ENCODE data around the gene AMMECR1. TPM values are rescaled to one million over a fixed set of nuclear protein-coding genes. Genes with fewer than 3 reads are reported as not detected.

Gene AMMECR1
- total and polyA plus RNA-seq, 2 of the 8 experiments (the other 6 are each of a cell fraction or from before 2014, with no cell fraction given), result 10.2 to 21.2 TPM

DNA sequence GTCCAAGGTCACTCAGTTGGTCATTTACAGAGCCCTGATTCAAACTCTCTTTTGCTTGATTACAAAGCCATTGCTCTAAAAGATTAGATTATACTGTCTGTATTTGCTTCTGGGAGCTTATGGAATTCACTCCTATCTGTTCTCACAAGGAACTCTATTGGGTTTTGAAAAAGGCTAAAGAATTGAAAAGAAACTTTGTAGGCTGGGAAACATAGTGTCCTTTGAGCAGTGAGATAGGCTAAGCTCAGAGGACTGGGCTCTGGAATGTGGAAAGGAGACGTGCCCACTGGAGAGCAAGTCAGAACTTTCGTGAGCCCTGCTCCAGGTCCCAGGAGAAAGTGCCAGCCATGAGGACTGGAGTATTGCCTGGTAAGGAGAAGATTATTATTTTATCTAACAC lies 40.7 kb upstream of the AMMECR1 start, which contains the start of gene RTL9:
Gene RTL9, plus strand, starts transcription at position 301 of the 400 bp plus-strand sequence. CDS start 91,770 bp downstream, outside the sequence.
- ChIA-PET CTCF (ENCODE audit: partially characterized antibody) (interaction anchor here (0.6 to 1.8 kb wide), 3 partner anchors 15 to 58 kb away, joined by 3 to 7 read pairs (median 3); no protein-coding TSS in a partner anchor), POLR2A (ENCODE audit: partially characterized antibody) (no interaction called here)
- Histone ChIP-seq H2BK12ac (ENCODE audit: low read depth, low read length) (no peak within 1 kb of the TSS), H3K9me3 (ENCODE audit: insufficient read depth in 2 of 2, low read depth in 1 of 2, low read length in 1 of 2) (no peaks in the 10 kb centered on the region), H2AFZ (ENCODE audit: low read length) (no peak within 1 kb of the TSS), H2BK120ac (replicated peaks; ENCODE audit: low read depth, low read length) (no peak within 1 kb of the TSS), H3K23me2 (ENCODE audit: low read depth, low read length) (no peaks in the 10 kb centered on the region), H4K8ac (ENCODE audit: extremely low read depth, insufficient read depth, low read length) (no peak within 1 kb of the TSS), H4K91ac (replicated peaks; ENCODE audit: insufficient read length, low read length) (no peak within 1 kb of the TSS), H3K27ac (ENCODE audit: low read depth, low read length) (no peak within 1 kb of the TSS), H4K20me1 (replicated peaks in 1 of 2; ENCODE audit: control insufficient read depth in 1 of 2, insufficient read depth in 2 of 2, low read length in 2 of 2) (no peaks in the 10 kb centered on the region), H3K27me3 (replicated peaks in 1 of 4; ENCODE audit: control insufficient read depth in 3 of 4, extremely low read depth in 1 of 4, insufficient read depth in 3 of 4, low read length in 3 of 4) (no peaks in the 10 kb centered on the region), H3K4me2 (ENCODE audit: insufficient read depth in 1 of 2, low read depth in 2 of 2, low read length in 2 of 2) (no peak within 1 kb of the TSS), H3K4me3 (ENCODE audit: extremely low read depth in 1 of 4, insufficient read depth in 2 of 4, low read depth in 3 of 4, low read length in 4 of 4) (no peak within 1 kb of the TSS), H3K18ac (ENCODE audit: extremely low read depth, low read length) (no peak within 1 kb of the TSS), H3K79me1 (ENCODE audit: low read depth, low read length) (no peaks in the 10 kb centered on the region), H2BK20ac (ENCODE audit: low read length) (no peak within 1 kb of the TSS), H3K14ac (ENCODE audit: insufficient read length) (no peak within 1 kb of the TSS), H3K36me3 (ENCODE audit: control insufficient read depth in 2 of 4, insufficient read depth in 4 of 4, low read length in 3 of 4) (no peaks in the 10 kb centered on the region), H2AK5ac (ENCODE audit: low read depth, low read length) (no peak within 1 kb of the TSS), H3K79me2 (ENCODE audit: control insufficient read depth in 1 of 2, insufficient read depth in 2 of 2, low read length in 2 of 2) (no peaks in the 10 kb centered on the region), H2BK5ac (ENCODE audit: low read depth, low read length) (no peak within 1 kb of the TSS), H4K5ac (ENCODE audit: insufficient read length, low read depth, low read length) (no peak within 1 kb of the TSS), H3K56ac (replicated peaks; ENCODE audit: insufficient read length, low read depth, low read length) (no peak within 1 kb of the TSS), H2BK15ac (ENCODE audit: low read length) (no peak within 1 kb of the TSS), H3K4ac (replicated peaks; ENCODE audit: insufficient read length, low read depth, low read length) (no peak within 1 kb of the TSS), H3K9ac (replicated peaks in 1 of 4; ENCODE audit: extremely low read depth in 1 of 4, low read depth in 3 of 4, low read length in 3 of 4) (no peak within 1 kb of the TSS), H3K4me1 (replicated peaks in 1 of 4; ENCODE audit: control insufficient read depth in 3 of 4, insufficient read depth in 4 of 4, low read length in 3 of 4) (no peaks in the 10 kb centered on the region), H3K23ac (ENCODE audit: insufficient read length) (no peak within 1 kb of the TSS)
- no peak for DNase-seq (ENCODE audit: low read depth in 1 of 2, low spot score in 2 of 2)
- FAIRE-seq, result no peak
- TF ChIP-seq SP2 (IDR thresholded peaks at IDR 0.05; ENCODE audit: low read length) (no peak), TBP (IDR thresholded peaks at IDR 0.05; ENCODE audit: low read depth, low read length) (no peak), GABPA (IDR thresholded peaks at IDR 0.05; ENCODE audit: borderline replicate concordance, insufficient read depth, low read length) (no peak), YY1 (IDR thresholded peaks at IDR 0.05; ENCODE audit: low read depth, low read length) (no peak), NANOG (IDR thresholded peaks at IDR 0.05; ENCODE audit: insufficient read depth, low read depth, low read length, poor library complexity, severe bottlenecking) (no peak), HDAC6 (IDR thresholded peaks at IDR 0.05; ENCODE audit: low read depth, low read length) (no peak), CEBPB (IDR thresholded peaks at IDR 0.05; ENCODE audit: low read depth, low read length) (no peak), ASH2L (IDR thresholded peaks at IDR 0.05; ENCODE audit: low read length) (no peak), ATF3 (IDR thresholded peaks at IDR 0.05; ENCODE audit: insufficient read depth, low read depth, low read length) (no peak), POLR2A (IDR thresholded peaks at IDR 0.05; ENCODE audit: control extremely low read depth in 1 of 2, low read depth in 2 of 2, low read length in 2 of 2) (no peak), GTF2F1 (IDR thresholded peaks at IDR 0.05; ENCODE audit: borderline replicate concordance, low read depth, low read length) (no peak), HDAC2 (IDR thresholded peaks at IDR 0.05; ENCODE audit: borderline replicate concordance in 1 of 2, low read depth in 2 of 2, low read length in 2 of 2) (no peak)
- 96% methylated on average over 2 of the region's 2 CpGs; no CpG with 5 or more reads in 1 of the 2 experiments for WGBS, 2 experiments (ENCODE audit: extremely low coverage in 1 of 2, insufficient coverage in 1 of 2, insufficient read length in 1 of 2, insufficient replicate concordance in 2 of 2, low coverage in 1 of 2, low lambda C conversion rate in 2 of 2, missing lambda C conversion rate in 1 of 2)
